DMS79 (cell line): ENCODE data around the gene PCSK2.
"Not testable (repeated sequence)": the region's sequence is repeated elsewhere in the genome, so short reads cannot be mapped to it uniquely, and the experiment has no call there.

Source experiments
- DNase-seq: peaks from one replicate; lab custom pipeline; 2025; lab: John Stamatoyannopoulos, UW

The PCSK2 gene, protein sequence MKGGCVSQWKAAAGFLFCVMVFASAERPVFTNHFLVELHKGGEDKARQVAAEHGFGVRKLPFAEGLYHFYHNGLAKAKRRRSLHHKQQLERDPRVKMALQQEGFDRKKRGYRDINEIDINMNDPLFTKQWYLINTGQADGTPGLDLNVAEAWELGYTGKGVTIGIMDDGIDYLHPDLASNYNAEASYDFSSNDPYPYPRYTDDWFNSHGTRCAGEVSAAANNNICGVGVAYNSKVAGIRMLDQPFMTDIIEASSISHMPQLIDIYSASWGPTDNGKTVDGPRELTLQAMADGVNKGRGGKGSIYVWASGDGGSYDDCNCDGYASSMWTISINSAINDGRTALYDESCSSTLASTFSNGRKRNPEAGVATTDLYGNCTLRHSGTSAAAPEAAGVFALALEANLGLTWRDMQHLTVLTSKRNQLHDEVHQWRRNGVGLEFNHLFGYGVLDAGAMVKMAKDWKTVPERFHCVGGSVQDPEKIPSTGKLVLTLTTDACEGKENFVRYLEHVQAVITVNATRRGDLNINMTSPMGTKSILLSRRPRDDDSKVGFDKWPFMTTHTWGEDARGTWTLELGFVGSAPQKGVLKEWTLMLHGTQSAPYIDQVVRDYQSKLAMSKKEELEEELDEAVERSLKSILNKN

DNA sequence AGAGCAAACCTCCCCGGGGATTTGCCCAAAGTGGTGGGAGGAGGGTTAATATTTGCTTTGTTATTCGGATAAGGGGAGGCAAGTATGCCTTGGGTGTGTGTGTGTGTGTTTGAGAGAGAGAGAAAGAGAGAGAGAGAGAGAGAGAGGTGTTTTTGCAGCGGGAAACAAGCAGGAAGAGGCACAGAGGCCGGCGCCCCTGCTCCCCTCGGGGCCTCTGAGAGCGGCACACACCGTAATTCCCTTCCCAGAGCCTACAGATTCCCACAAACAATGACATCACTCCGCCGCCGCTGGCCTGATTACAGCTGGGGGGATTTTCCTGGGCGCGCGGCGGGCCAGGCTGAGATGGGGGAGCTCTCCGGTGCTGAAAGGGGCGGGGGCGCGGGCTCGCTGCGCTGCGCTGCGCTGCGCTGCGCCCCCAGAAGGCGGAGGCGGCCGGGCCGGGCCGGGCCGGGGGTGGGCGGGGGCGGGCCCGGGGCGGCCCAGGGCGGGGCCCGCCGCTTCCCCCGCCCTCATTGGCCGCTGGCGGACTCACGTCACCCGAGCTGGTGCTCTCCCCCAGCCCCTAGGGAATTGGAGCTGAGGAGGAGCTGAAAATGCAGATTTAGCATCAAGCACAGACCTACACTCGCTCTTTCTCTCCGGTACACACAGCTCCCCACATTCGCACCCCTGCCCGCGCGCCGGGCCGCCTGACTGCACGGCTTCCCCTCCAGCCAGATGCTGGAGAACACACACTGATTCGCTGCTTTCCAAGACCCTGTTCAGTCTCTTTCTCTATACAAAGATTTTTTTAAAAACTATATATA, at the start of gene PCSK2:
Gene PCSK2 (plus strand): TSS at position 631 of the 809 bp plus-strand sequence. CDS start 266 bp downstream, outside the sequence.
- DNase-seq = peak; percentile 87

DNA sequence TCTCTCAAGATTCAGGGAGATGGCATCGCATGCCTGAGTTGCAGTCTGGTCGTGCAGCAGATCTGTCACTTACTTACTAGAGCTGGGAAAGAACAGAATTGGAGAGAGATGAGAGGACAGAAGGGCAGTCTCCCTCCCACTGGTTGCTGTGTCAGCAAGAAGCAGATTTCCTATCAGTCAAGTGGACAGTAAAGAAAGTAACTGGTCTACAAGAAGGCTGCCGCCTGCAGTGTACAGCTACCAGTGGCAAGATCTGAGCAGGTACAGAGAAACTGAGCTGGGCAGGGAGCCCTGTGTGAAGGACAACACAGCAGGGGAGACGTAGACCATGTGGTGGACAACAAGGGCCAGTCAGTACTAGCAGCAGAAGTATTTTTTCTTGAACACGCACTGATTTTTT, 49.5 kb upstream of the PCSK2 start:
- no peak for DNase-seq

DNA sequence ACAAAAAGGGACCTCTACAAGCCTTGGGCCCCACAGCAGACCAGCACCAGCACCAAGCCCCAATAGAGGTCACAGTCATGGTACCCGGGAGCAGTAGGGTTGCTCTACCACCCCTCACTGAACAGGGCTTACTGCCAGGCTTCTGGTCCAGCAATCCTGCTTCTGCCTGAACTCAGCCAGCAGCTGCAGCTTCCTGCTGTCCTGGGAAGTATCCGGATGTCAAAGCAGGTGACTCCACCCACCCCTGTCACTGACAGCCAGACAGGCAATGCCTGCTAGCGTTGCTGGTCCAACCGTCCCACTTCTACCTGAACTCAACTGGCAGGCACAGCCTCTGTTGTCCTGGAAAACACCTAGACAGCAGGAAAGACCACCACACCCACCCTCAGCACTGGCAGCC, 47.0 kb upstream of the PCSK2 start:
- no peak for DNase-seq

DNA sequence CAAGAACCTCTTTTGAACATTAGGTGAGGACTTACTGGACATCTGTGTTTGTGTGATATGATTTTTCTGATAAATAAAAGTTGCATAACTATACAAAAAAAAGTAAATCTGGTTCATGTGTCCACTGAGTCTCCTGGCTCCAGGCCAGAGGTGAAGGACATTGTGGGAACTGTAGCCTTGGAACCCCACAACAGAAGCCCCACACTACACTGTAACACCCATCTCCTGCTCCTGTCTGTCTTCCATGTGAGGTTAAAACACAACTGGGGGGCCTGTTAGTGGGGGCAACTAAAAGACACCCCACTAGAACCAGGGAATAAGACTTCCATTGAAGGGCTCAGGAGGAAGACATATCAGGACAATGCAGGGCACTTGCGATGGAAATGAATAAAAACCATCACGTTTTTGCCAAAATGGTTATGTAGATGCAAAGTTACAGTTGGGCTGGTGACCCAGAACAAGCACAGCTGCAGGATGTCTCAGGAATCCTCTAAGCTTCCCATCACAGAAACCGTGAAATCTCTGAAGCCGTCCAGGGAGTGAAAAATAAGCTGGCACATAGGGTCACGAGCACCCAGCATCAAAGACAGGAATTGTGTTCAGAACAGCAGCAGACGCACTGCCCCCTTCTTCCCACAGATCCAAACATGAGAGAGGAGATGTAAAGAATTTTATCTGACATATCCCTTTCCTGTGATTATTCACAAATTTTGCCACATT, 36.7 kb upstream of the PCSK2 start:
- DNase-seq = no peak

DNA sequence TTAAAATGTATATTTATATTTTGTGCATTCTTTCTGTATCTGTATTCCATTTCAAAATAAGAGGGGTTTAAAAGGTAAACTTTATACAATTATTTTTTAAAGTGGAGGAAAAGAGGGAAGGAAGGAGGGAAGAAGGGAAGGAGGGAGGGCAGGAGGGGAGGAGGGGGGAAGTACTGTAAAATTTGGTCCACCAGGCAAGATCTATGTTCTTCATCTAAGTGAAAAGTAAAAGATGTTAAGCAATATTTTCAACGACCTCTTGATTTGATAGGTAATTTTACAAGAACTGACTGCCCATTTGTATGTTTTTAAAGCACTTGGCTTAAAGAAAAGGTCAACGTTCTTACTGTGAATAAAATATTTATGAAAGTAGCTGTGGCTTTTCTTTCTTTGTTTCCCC, 29.8 kb upstream of the PCSK2 start:
- no peak for DNase-seq

DNA sequence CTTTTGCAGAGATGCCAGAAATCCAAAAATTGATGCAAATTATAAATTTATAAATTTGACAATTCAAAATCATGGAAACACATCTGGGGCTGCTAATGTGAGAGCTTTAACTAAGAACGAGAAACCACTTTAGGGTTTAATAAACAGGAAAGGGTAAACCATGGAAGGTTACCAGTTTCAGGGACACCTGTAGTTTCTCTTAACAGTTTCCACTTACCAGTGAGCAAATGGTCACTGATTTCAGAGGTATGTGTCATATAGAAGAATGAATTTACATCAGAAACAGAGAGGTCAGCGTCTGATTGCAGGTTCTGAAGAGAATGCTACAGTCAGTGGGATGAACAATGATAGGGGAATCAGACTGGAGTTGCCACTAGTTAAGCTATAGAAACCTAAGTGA, 24.8 kb upstream of the PCSK2 start:
- no peak for DNase-seq

DNA sequence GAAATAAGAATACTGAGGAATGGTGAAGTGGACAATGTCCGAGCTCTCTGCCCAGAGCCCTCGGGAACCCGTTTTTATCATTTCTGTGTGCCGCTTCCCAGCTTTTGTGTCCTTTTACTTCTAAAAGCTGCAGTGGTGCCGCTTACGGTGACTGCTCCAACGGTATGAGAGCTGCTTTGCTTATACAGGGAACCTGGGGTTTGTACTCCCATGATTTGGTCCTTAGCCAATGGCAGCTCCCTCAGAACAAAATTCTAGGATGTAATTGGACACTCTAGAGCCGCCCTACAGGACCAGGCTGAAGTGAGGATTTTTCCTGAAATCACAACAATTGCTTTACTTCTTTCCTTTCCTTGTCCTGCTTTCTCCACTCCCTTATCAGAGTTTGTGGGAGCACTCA, 24.2 kb upstream of the PCSK2 start:
- DNase-seq = no peak

DNA sequence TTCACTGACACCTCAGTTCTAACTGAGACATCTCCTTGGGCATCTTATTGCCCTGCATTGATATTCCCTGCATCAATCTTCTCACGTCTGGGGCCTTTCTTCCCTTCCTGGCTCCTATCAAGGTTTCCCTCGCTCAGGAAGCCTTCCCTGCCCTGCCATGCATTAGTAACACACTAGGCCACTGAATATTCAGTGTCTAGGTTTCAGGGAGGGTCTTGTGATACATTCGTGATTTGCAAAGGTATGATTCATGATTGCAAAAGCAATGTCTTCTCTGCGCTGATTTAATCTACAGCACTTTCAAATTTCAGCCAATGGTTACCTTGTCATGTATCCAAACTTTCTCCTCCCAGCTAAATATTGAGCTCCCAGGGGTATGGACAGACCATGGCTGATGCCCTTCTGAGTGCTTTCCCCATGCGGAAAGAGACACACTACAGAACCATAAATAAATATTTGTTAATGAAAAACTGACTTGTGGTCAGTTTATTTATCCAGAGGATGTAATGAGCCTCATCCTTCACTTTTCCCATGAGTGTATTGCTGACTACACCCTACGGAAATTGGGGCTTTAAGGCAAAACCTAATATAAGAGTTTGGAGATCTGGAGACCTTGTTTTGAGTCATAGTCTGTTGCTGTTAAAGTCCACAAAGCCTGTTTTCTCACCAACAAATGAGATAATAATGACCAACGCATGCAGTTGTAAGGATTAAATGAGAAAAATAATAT, 21.6 kb upstream of the PCSK2 start:
- DNase-seq = no peak

DNA sequence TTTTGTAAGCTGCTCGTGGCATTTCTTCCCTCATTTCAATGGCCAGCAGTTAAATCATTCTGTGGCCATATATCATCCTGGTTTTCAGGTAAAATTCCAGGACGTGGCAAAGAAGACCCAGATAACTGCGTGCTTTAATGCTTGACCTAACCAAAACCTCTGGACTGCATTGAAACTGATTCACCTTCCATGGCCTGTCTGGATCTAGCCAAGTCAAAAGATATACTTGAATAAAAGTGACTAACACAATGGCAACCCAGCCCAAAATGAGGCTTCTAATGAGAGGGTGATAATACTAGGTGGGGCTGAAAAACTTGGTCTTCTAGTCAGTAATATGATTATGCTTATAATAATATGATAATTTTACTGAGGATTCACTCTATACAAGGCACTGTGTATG, 16.5 kb upstream of the PCSK2 start:
- DNase-seq = no peak

DNA sequence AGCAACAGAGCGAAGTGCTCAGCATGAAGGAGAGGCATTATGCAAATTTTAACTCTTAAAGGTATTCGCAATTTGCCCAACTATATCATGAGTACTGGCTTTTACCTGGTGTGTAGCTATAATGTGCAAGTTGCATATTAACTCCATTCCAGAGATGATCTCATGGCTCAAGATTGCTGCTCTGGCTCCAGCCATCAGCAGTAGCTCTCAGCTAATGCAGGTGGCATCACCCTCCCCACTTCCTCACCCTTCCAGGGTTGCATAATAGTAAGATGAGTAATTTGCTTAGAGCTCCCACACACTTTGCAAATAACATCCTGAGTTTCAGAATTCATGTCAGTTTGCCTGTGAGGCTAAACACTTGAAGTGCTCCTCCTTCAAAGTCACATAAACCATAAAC, 15.9 kb upstream of the PCSK2 start:
- no peak for DNase-seq

DNA sequence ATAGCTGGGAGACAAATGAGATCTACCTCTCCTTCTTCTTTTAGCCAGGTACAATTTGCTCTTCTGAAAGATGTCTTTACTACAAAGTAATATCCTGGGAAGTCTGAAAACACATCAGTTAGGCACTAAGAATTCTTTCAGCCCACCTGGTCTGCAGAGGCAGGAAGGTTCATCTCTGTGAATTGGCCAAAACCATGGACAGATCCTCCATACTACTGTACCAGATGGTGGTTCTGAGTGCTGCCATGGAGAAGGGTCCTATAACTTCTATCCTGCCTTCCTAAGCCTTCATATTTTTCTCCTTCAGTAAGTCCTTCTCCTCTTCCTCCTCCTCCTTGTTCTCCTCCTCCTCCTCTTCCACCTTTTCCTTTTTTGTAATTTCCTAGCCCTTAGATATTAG, 11.7 kb upstream of the PCSK2 start:
- no peak for DNase-seq

DNA sequence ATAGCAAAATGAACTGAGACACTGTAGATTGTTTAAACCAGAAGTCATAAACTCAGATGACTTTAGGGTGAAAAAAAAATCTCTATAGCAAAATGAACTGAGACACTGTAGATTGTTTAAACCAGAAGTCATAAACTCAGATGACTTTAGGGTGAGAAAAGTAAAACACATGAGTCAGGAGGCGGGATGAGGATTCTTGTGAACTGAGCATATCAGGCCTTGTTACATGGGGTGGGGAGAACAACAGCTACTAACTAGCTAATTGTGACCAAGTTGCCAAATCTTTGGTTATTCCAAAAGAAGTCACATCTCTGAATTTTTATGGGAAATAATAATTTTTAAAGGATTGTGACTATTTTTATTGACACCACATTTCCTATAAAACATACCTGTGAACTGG, 7.0 kb upstream of the PCSK2 start:
- DNase-seq = not testable (repeated sequence)

DNA sequence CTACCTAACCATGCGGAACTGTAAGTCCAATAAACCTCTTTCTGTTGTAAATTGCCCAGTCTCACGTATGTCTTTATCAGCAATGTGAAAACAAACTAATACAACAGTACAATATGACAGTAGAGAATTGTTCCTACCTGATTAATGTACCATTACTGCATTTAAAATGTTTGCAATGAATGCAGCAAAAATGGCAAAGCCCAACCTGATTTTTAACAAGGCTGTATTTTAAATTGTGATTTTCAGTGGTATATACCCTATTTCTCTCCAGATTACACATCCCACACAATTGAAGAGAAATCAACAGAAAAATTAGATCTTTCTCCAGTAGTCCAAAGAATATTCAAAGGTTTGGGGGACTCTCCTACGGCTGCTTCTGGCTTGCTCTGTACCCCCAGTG, 3.3 kb upstream of the PCSK2 start:
- no peak for DNase-seq

DNA sequence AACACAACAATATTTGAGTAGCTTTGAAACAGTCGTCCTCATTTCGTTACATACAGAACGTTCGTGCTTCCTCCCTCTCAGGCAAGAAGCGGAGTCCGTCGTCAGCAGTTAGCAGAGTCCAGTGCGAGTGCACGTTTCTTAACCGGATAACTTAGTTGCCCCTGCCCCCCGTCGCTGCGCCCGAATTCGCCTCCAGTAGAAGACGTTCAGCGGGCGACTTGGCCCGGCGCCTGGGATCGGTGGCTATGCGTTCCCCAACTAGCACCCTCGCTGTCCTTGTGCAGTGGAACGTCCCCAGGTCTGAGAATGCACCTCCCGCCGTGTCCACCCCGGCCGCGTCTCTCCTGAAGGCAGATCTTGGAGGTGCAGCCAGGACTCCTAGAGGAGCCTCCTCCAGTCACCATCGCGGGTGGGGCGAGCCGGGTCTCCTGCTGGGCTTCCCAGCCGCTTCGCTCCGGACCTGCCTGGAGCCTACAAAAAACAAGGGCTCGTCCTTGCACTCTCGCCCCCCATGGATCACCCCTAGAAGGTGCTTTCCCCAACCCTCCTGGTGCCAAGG, 910 bp upstream of the PCSK2 start:
- peak; percentile 14 for DNase-seq

DNA sequence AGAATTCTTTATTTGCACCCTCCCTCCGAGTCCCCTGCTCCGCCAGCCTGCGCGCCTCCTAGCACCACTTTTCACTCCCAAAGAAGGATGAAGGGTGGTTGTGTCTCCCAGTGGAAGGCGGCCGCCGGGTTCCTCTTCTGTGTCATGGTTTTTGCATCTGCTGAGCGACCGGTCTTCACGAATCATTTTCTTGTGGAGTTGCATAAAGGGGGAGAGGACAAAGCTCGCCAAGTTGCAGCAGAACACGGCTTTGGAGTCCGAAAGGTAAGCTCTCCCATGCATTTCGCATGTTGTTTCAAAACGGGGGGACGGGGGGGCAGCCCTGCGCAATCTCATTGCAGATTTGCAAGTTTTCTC, 357 bp downstream of the PCSK2 start:
- DNase-seq = peak; percentile 42

DNA sequence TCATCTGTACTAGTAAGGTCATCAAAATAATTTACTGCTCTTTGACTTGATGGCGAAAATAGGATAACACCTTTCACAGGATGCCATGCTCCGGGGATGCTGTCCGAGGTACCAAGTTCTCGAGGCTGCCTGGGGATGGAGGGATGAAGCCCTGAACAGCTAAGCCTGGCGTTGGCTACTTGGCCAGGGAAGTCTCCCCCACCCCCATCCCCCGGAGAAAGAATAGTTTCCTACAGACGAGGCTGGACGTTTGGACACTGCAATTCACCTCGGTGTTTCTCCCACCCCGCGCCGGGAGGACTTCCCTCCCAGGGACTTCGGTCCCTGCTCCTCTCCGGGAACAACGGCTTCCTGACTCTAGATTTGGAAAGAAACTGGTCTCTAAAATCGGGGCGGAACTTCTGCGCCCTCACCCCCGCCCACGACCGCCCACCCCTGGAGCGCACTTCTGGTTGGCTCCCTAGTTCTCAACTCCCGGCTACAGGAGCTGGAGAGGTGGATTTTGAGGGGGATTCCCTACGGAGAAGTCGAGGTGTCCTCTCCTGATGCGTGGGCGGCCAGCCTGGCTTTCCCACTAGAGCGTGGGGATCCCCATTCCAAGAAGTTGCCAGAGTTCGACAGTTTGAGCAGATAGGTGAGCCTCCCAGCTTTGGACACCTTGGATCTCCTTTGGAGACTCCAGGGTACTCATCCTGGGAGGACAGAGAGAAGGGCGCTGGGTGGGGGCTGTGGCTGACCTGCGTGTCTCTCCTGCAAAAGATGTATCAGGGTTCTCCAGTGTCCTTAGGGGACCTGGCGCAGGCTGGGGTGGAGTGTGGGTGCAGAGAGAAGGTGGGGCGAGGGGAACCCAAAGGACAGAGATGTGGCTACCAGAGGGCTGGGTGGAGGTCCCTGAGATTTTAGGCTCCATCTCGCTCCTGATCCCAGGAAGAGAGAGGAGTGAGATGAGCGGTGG, 1.1 kb downstream of the PCSK2 start:
- no peak for DNase-seq

DNA sequence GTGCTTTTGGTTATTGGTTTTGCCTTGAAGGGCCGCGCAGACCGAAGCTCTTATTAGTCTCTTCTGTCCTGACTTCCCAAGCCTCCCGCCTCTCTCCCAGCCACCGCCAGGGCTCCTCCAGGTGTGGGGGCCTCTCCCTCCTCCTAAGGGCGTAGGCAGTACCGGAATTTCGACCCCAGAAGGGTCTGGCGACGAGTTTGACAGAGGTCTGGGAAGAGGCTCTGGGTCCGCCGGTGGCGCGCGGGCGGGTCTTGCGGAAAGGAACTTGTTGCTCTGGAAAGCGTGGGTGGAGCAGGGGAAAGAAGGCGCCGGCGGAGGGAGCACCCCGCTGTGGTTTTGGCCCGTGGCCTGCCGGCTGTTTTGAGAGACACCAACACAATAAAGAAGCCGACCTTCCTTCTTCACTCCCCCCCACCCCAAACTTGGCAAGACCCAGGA, 1.8 kb downstream of the PCSK2 start:
- peak; percentile 33 for DNase-seq

DNA sequence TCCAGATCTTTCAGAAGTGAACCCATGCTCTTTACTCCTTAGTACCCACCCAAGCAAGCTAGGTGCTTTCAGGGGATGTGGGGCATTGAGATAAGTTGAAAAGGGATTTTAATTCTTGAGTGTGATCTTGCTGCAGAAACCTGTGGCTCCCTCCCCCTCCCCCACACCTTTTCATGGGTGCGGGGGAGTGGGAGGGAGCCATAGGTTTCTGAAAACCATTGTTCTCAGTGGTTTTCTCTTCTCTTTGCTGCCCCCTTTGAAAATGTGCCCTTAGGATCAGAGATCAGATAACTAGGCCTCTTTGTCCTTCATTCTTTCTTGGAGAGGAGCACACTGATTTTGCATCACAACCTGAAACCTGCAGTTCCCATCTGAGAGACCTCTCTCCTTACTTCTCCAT, 2.4 kb downstream of the PCSK2 start:
- no peak for DNase-seq

DNA sequence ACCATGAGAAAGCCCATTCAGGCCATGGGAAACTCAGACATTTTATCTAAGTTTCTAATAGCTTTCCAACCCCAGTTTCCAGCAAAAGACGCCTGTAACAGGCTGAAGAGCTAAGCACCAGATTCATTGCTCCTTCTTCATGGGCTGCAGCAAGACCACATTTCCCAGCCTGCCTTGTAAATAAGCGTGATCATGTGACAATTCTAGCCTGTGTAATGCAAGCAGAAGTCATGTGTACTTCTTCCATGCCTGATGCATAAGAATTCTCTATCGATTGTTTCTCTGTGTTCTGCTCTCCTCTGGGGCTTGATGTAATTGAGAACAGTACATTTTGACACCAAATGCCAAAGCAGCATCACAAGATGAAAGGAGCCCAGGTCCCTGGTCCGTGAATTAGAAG, 6.8 kb downstream of the PCSK2 start:
- no peak for DNase-seq

DNA sequence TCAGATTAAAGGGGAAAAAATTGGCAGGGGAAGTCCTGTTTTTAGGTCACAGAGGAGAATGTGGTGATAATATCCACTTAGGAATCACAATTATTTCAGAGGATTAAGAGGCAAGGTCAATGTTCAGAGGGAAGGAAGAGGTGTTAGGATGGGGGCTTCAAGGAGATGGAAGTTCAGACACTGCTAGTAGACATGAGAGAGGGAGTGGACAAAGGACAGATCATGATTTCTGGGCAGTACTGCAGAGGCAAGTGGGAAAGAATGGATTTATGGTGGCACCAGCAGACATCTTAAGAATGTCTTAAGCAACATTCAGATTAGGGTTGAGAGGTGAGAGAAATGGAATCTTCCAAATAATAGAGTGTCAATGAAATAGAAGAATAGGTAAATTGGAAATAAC, 9.9 kb downstream of the PCSK2 start:
- no peak for DNase-seq
